ENCODE results near the gene CIAO3. TPM values are rescaled to one million over a fixed set of nuclear protein-coding genes. Genes with fewer than 3 reads are reported as not detected.

CIAO3 gene
- total RNA-seq, 1 donor from 2014 or later = 50.1 TPM

- DNase-seq (ENCODE audit: low spot score in 2 of 2) (no peak), FAIRE-seq (no peak)
Measured at GRCh38 chr16:739560-740458, 988 bp downstream of the CIAO3 start.

GRCh38 chr16:736936-737481, 3.8 kb downstream of the CIAO3 start:
- DNase-seq (ENCODE audit: low spot score in 2 of 2) (no peak), FAIRE-seq (no peak)

DNA sequence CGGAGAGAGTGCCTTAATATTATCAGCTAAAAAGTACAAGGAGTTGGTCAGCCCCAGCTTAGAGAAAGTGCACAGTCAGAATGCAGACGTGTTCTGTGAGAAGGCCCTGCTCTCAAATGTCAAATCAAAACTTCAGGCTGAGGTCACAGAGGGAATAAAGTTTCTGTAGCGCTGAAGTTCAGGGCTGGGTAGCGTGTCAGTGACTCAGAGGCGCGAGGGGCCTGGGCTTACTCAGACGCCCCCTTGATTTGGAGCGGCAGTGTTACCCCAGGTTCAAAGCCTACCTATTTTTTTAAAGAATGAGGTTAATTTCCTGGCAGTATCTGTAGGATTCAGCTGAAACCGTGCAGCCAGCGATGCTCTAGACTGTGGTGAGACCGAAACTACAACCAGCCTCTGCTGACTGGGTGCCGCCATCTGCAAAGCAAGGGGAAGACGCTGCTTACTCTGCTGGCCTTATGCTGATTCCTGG, 4.8 kb downstream of the CIAO3 start:
- DNase-seq (ENCODE audit: low spot score in 2 of 2) = no peak
- FAIRE-seq = no peak

DNA sequence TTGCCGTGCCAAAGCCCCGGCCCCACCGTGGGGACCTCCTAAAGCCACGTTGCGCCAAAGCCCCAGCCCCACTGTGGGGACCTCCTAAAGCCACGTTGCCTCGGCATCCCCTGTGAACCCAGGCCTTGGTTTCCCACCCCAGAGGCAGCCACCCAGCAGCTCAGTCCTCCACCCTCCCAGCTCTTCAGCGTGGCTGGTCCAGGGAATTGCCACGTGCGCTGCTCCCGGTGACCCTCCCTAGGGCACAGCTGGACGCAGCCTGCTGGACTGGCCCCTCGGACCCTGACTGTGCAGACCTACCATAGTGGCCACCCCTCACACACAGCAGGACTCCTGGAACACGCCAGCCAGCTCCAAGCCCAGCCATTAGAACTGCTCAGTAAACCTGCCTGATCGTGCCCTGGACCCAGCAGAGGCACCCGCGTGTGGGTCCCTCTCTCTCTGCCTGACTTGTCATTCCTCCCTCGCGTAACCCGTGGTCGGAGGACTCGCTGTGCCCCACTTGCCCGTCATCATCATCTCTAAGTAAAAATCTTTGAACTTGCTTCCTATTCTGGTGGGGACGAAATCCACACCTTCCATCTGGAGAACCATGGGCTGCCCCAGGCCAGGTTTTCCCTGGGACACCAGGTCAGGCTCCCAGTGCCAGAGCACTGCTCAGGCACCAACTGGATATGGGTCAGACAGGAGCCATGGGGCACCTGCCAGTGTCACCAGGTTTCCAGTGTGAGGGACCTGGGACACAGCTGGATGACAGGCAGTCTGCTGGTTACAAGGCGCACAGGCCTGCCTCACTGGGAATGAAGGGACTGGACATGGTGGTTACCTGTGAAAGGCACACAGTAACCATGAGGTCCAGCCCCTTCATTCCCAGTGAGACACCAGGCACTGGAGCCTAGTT, 5.6 kb downstream of the CIAO3 start:
- DNase-seq (ENCODE audit: low spot score in 2 of 2) (no peak), FAIRE-seq (no peak)

DNA sequence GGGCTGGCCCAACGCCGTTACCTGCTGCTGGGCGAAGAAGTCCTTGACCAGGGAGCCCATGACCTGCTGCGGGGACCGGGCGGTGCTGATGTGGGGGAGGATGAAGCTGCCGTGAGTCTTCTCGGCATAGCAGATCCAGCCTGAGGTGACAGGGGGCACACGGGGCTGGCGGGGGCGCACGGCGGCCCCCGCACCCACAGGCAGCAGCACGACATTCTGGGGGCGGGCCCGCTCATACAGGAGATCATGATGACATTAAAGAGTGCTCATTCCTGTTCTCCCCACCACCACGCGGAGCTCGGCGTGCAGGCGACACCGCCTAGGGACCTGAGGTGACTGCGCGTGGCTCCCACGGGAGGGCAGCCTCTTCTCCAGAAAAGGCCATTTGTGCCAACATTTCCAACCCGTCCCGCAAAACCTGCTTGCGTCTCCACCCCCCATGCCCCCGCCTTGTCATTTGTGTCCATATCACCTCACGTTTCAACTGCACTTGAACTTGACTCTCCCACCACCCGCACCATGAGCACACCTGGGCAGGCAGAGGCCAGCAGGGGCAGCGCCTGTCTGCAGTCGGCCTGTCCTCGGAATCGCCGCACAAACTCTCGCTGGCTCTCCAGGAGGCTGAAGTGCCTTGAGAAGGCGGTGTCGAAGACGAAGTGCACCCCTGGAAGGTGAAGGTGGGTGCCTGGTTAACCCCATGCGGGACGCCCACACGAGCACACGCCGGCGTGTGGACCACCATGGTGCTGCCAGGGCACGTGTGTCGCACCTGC, 6.4 kb downstream of the CIAO3 start:
- no peak for DNase-seq (ENCODE audit: low spot score in 2 of 2)
- FAIRE-seq = no peak

- DNase-seq (ENCODE audit: low spot score in 2 of 2) (no peak), FAIRE-seq (no peak)
Measured at GRCh38 chr16:733382-734207, 7.2 kb downstream of the CIAO3 start.

- FAIRE-seq (no peak), DNase-seq (ENCODE audit: low spot score in 2 of 2) (no peak)
Measured at GRCh38 chr16:732936-733335, 7.9 kb downstream of the CIAO3 start.

DNA sequence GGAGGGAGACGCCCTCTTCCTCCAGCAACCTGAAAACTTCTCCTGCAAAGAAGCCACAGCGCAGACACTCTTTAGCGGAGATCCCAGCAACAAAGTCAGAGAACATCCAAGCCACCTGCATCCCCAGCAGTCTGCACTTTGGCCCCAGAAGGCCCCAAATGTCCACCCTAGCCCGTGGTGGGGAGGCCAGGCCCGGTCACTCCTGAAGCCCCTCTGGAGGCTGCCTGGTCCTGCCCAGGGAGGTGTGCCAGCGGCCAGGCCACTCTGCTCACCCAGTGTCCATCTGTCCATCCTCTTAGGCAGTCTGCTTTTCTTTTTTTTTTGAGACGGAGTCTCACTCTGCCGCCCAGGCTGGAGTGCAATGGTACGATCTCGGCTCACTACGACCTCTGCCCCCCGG, 8.5 kb downstream of the CIAO3 start:
- no peak for FAIRE-seq
- DNase-seq (ENCODE audit: low spot score in 2 of 2) = no peak

- no peak for DNase-seq (ENCODE audit: low spot score in 2 of 2)
- no peak for FAIRE-seq
Measured at GRCh38 chr16:730666-731509, 9.9 kb downstream of the CIAO3 start.

- DNase-seq (ENCODE audit: low spot score in 2 of 2) (no peak), FAIRE-seq (no peak)
Measured at GRCh38 chr16:729768-730665, 10.8 kb downstream of the CIAO3 start.

GRCh38 chr16:728890-729744, 11.7 kb downstream of the CIAO3 start:
- FAIRE-seq = no peak
- DNase-seq (ENCODE audit: low spot score in 2 of 2) = no peak

DNA sequence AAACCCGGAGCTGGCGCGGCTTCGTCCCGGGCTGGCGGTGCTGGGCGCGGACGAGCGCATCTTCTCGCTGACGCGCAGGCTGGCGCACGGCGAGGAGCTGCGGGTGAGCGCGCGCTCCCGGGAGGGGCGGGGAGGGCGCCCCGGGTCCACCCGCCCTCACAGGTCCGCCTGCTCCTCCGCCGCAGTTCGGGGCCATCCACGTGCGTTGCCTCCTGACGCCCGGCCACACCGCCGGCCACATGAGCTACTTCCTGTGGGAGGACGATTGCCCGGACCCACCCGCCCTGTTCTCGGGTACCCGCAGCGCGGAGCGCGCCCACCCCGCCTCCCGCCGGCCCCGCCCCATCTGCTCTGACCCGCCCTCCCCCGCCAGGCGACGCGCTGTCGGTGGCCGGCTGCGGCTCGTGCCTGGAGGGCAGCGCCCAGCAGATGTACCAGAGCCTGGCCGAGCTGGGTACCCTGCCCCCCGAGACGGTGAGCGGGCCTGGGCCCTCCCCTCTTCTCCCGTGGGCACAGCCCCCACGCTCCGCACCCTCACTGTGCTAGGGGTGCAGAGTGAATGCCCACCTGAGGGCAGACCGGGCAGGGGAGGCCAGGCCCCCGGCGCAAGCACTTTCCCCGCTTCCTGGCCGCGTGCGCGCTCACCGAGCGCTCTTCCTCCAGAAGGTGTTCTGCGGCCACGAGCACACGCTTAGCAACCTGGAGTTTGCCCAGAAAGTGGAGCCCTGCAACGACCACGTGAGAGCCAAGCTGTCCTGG, 12.5 kb downstream of the CIAO3 start:
- DNase-seq (ENCODE audit: low spot score in 2 of 2) = peak; percentile 75 to 83
- FAIRE-seq = no peak

- no peak for DNase-seq (ENCODE audit: low spot score in 2 of 2)
- no peak for FAIRE-seq
Measured at GRCh38 chr16:727291-727977, 13.4 kb downstream of the CIAO3 start.

DNA sequence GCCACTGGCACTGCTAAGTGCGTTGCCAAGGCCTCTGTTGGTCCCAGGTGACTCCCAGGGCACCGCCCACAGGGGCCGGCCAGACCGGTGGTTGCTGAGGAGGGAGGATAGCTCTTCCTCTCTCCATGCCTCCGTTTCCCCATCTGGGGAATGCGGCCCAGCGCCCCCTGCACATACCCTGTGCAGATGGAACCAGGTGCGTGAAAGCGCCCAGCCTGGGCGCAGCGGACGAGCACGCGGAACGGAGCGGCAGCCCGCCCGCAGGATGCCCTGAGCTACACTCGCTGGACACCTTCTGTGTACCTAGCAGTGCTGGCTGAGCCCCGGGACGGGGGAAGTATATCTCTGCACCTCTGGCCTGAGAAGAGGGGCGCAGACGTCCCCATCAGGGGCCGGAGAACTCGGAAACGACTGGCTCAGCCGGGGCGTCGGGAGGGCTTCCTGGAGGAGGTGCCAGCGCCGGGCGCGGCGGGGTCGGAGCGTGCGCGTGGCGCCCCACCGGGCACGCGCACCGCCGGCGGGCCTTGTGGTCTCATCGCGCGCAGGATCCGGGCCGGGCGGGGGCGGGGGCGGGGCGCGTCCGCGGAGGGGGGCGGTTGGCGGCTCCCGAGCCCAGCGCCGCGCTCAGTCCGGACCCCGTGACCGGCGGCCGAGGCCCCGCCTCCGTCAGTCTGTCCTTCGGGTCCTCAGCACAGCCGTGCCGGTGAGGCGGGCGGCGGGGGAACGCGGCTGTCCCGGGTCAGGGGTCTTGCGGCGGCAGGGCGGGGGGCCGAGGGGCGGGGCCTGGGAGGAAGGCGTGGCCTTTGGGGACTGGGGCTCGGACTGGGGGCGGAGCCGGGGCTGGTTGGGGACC, 14.1 kb downstream of the CIAO3 start, which contains the start of the genes CCDC78 and HAGHL:
CCDC78 (minus strand) TSS at position 6 of the 853 bp plus-strand sequence. CDS start 76 bp downstream, outside the sequence.
HAGHL (plus strand) TSS at position 669 of the 853 bp plus-strand sequence. CDS start 404 bp downstream, outside the sequence.
- DNase-seq (ENCODE audit: low spot score in 2 of 2) (peak; percentile 79 to 87), FAIRE-seq (no peak)

Data from frontal cortex (tissue), 4 donors.